A549 (cell line): ENCODE measurements around the gene CBFA2T3. TPM values are rescaled to one million over a fixed set of nuclear protein-coding genes. Genes with fewer than 3 reads are reported as not detected.
"Not testable (repeated sequence)": the region's sequence is repeated elsewhere in the genome, so short reads cannot be mapped to it uniquely, and the experiment has no call there.

Source experiments
- ATAC-seq, 2 experiments: fragments of 200-7000 bp in 1 of 2; fragments of >200 bp in 1 of 2; cut with Nextera tagmentation in 1 of 2; cut with Tn5 transposase in 1 of 2; 3 replicates each; pipeline versions ENCODE4 v1.8.0 to v1.9.1; 2018 to 2020; ENCODE audit warnings: mild to moderate bottlenecking in 1 of 2, moderate library complexity in 1 of 2
- CTCF ChIA-PET: fragments of 300-600 bp; sonication (Branson Sonifier 250); formaldehyde crosslinking; extraction: SDS; loops from one replicate; lab custom pipeline; 2021; ENCODE audit warnings: antibody characterized with exemption, inconsistent platforms; lab: Yijun Ruan, JAX
- POLR2A ChIA-PET: fragments of 350-600 bp; formaldehyde crosslinking; extraction: SDS; loops from one replicate; lab custom pipeline; 2021; ENCODE audit warnings: antibody characterized with exemption, inconsistent platforms; lab: Yijun Ruan, JAX
- DNase-seq, 2 experiments: peaks; one replicate each; pipeline versions ENCODE4 v3.0.0 to v3.0.0-alpha.2; 2011 to 2016; ENCODE audit warnings: low read depth in 1 of 2, low spot score in 1 of 2
- FAIRE-seq: peaks from 2 replicates; lab custom pipeline; 2011; peaks lifted over from hg19 to GRCh38; lab: Jason Lieb, UNC
- H3K27ac ChIP-seq, 2 experiments: fragments of >200 bp; sonication (Bioruptor Twin); formaldehyde crosslinking; 3 replicates each; pipeline ENCODE4 v1.5.1; 2016 to 2017
- H3K4me1 ChIP-seq: fragments of >200 bp; sonication (Bioruptor Twin); formaldehyde crosslinking; 3 replicates; pipeline ENCODE4 v1.6.1; 2016
- H3K4me2 ChIP-seq: fragments of >200 bp; sonication (Bioruptor Twin); formaldehyde crosslinking; 3 replicates; pipeline ENCODE4 v1.6.1; 2016
- H3K4me3 ChIP-seq: fragments of >200 bp; sonication (Bioruptor Twin); formaldehyde crosslinking; 3 replicates; pipeline ENCODE4 v1.5.1; 2016
- H3K9me3 ChIP-seq: fragments of >200 bp; sonication (Bioruptor Twin); formaldehyde crosslinking; 3 replicates; pipeline ENCODE4 v1.6.1; 2016
- BHLHE40 ChIP-seq: IDR thresholded peaks from 2 replicates; pipeline ENCODE4 v1.6.1; 2012; ENCODE audit warnings: low read depth, low read length, inconsistent platforms
- CBX2 ChIP-seq: fragments of 200-600 bp; sonication (generic); IDR thresholded peaks from 2 replicates; pipeline ENCODE4 v1.6.1; 2016; ENCODE audit warnings: low read depth, mild to moderate bottlenecking, borderline replicate concordance
- CEBPB ChIP-seq, 2 experiments: fragments of >200 bp in 1 of 2; sonication (Bioruptor Twin) in 1 of 2; formaldehyde crosslinking in 1 of 2; IDR thresholded peaks; 2 replicates each; pipeline ENCODE4 v1.6.1; 2012 to 2016
- CHD4 ChIP-seq: fragments of 200-600 bp; sonication (generic); IDR thresholded peaks from 2 replicates; pipeline ENCODE4 v1.6.1; 2016; ENCODE audit warnings: antibody characterized with exemption, mild to moderate bottlenecking, borderline replicate concordance
- EHF ChIP-seq: fragments of 250-450 bp; sonication (Bioruptor Pico); IDR thresholded peaks from 2 replicates; pipeline ENCODE4 v1.5.0; 2020; ENCODE audit warnings: mild to moderate bottlenecking
- EHMT2 ChIP-seq: fragments of 200-600 bp; sonication (generic); IDR thresholded peaks from 2 replicates; pipeline ENCODE4 v1.6.1; 2016; ENCODE audit warnings: antibody characterized with exemption, low read depth, mild to moderate bottlenecking, moderate library complexity
- FOSB ChIP-seq: fragments of 250-450 bp; sonication (Bioruptor Pico); IDR thresholded peaks from 2 replicates; pipeline ENCODE4 v1.5.0; 2020; ENCODE audit warnings: mild to moderate bottlenecking, moderate library complexity
- FOSL2 ChIP-seq, 2 experiments: fragments of 450-650 bp in 1 of 2; fragments of >200 bp in 1 of 2; sonication (Bioruptor Twin) in 1 of 2; formaldehyde crosslinking; IDR thresholded peaks; 2 replicates each; pipeline versions ENCODE4 v1.5.0 to v1.6.1; 2016 to 2020; ENCODE audit warnings: mild to moderate bottlenecking in 1 of 2, moderate library complexity in 1 of 2
- GATA3 ChIP-seq: IDR thresholded peaks from 2 replicates; pipeline ENCODE4 v1.6.1; 2012; ENCODE audit warnings: borderline replicate concordance
- HOXB5 ChIP-seq: fragments of 250-450 bp; sonication (Bioruptor Pico); IDR thresholded peaks from 2 replicates; pipeline ENCODE4 v1.5.0; 2020; ENCODE audit warnings: mild to moderate bottlenecking, moderate library complexity
- JUN ChIP-seq, 2 experiments: fragments of >200 bp; sonication (Bioruptor Twin); formaldehyde crosslinking; IDR thresholded peaks; 2 replicates in 1 of 2; 3 replicates in 1 of 2; pipeline ENCODE4 v1.6.1; 2016 to 2017
- JUNB ChIP-seq: fragments of >200 bp; sonication (Bioruptor Twin); formaldehyde crosslinking; IDR thresholded peaks from 2 replicates; pipeline ENCODE4 v1.6.1; 2016
- MAFK ChIP-seq: fragments of 450-650 bp; IDR thresholded peaks from 2 replicates; pipeline ENCODE4 v1.6.1; 2014; ENCODE audit not compliant: partially characterized antibody
- MYC ChIP-seq: IDR thresholded peaks from 2 replicates; pipeline ENCODE4 v1.6.1; 2012; ENCODE audit warnings: mild to moderate bottlenecking, inconsistent platforms, low read length, improper control_type of control experiment, borderline replicate concordance
- NPAS2 ChIP-seq: fragments of 250-450 bp; sonication (Bioruptor Pico); IDR thresholded peaks from 2 replicates; pipeline ENCODE4 v1.8.0; 2022; ENCODE audit warnings: mild to moderate bottlenecking, moderate library complexity, borderline replicate concordance
- NR3C1 ChIP-seq: fragments of >200 bp; sonication (Bioruptor Twin); formaldehyde crosslinking; IDR thresholded peaks from 3 replicates; pipeline ENCODE4 v1.6.1; 2017
- PHF8 ChIP-seq: fragments of 200-600 bp; sonication (generic); IDR thresholded peaks from 2 replicates; pipeline ENCODE4 v1.6.1; 2016; ENCODE audit warnings: low read depth, mild to moderate bottlenecking, antibody characterized with exemption, moderate library complexity, borderline replicate concordance
- POLR2A ChIP-seq: IDR thresholded peaks from 2 replicates; pipeline ENCODE4 v1.6.1; 2012; ENCODE audit warnings: mild to moderate bottlenecking, low read length
- POLR2AphosphoS2 ChIP-seq: conservative IDR thresholded peaks from 2 replicates; pipeline ENCODE4 v1.6.1; 2012; ENCODE audit warnings: low read length, improper control_type of control experiment, inconsistent platforms
- RFX5 ChIP-seq: fragments of 450-650 bp; IDR thresholded peaks from 2 replicates; pipeline ENCODE4 v1.7.1; 2014; ENCODE audit warnings: antibody characterized with exemption, mild to moderate bottlenecking, moderate library complexity
- RNF2 ChIP-seq: fragments of 200-600 bp; sonication (generic); IDR thresholded peaks from 2 replicates; pipeline ENCODE4 v1.6.1; 2016; ENCODE audit warnings: low read depth, mild to moderate bottlenecking, antibody characterized with exemption, moderate library complexity, borderline replicate concordance
- SMC3 ChIP-seq: fragments of >200 bp; sonication (Bioruptor Twin); formaldehyde crosslinking; IDR thresholded peaks from 3 replicates; pipeline ENCODE4 v1.6.1; 2018; ENCODE audit warnings: inconsistent platforms
- SREBF2 ChIP-seq: fragments of 450-650 bp; IDR thresholded peaks from 2 replicates; pipeline ENCODE4 v1.6.1; 2014; ENCODE audit warnings: mild to moderate bottlenecking, moderate library complexity
- TFCP2L1 ChIP-seq: fragments of 250-450 bp; sonication (Bioruptor Pico); IDR thresholded peaks from 2 replicates; pipeline ENCODE4 v1.5.0; 2021; ENCODE audit warnings: mild to moderate bottlenecking
- ZC3H11A ChIP-seq: fragments of 450-650 bp; IDR thresholded peaks from 2 replicates; pipeline ENCODE4 v1.6.1; 2014; ENCODE audit warnings: antibody characterized with exemption, mild to moderate bottlenecking
- ZFP36 ChIP-seq: fragments of 450-650 bp; IDR thresholded peaks from 2 replicates; pipeline ENCODE4 v1.6.1; 2014; ENCODE audit warnings: borderline replicate concordance; ENCODE audit not compliant: partially characterized antibody
- WGBS: methylation state at CpG from one replicate; pipeline ENCODE4 v1.1.6; 2017; ENCODE audit errors: missing lambda C conversion rate; 5-methylcytosine and 5-hydroxymethylcytosine counted together
- polyA plus RNA-seq, 4 experiments: library from polyadenylated mRNA; depleted of rRNA in 3 of 4; stranded (reverse); fragments of >200 nt; fragmentation: RNase III in 1 of 4; extraction: RNeasy Plus Mini Kit Qiagen cat#74134 plus additional on column Dnase treatment in 1 of 4; gene quantifications; 2 replicates in 3 of 4; 3 replicates in 1 of 4; pipeline ENCODE4 v1.2.3, GENCODE V29; 2011 to 2017
- TF ChIP-seq, protein P1 (sequence below): IDR thresholded peaks from 2 replicates; pipeline ENCODE4 v1.6.1; 2012
- TF ChIP-seq, protein P2 (sequence below): IDR thresholded peaks from 2 replicates; pipeline ENCODE4 v1.6.1; 2012
- TF ChIP-seq, protein P3 (sequence below): fragments of >200 bp; sonication (Bioruptor Twin); formaldehyde crosslinking; IDR thresholded peaks from 3 replicates; pipeline ENCODE4 v1.5.1; 2016
- TF ChIP-seq, protein P4 (sequence below): fragments of >200 bp; sonication (Bioruptor Twin); formaldehyde crosslinking; IDR thresholded peaks from 2 replicates; pipeline ENCODE4 v1.6.1; 2016
- TF ChIP-seq, protein P5 (sequence below): fragments of 250-450 bp; sonication (Bioruptor Pico); IDR thresholded peaks from 2 replicates; pipeline ENCODE4 v1.5.0; 2020; ENCODE audit warnings: low read depth, mild to moderate bottlenecking, moderate library complexity
- TF ChIP-seq, protein P6 (sequence below): fragments of 250-450 bp; sonication (Bioruptor Pico); IDR thresholded peaks from 2 replicates; pipeline ENCODE4 v1.5.0; 2021; ENCODE audit warnings: mild to moderate bottlenecking, moderate library complexity, borderline replicate concordance

Gene CBFA2T3
- polyA plus RNA-seq, 2 of the 4 experiments (the other 2 are of a cell fraction), result 0.08 TPM; not detected in 1

DNA sequence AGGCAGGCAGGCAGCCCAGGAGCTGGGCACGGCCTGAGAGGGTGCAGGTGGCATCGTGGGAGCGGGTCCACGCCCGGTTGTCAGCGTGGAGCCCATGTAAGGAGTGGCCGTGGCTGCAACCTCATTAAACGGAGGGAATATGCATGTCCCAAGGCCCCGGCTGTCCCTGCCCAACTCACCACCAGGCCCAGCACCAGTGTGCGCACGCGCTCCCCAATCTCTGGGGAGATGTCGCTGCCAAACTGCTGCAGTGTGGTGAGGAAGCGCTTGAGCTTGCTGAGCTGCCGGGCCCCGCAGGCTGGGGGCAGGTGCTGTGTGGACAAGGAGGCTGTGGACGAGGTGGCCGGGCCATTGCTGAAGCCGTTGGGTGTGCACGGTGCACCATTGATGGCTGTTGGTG is 84.9 kb downstream of the CBFA2T3 start:
- no peak for FAIRE-seq
- TF ChIP-seq BHLHE40 (no peak), EHF (CRISPR knock-in tag) (no peak), CBX2 (no peak), EHMT2 (no peak), FOSB (CRISPR knock-in tag) (no peak), JUNB (no peak), RFX5 (no peak), SMC3 (no peak), PHF8 (no peak), ZFP36 (no peak), RNF2 (no peak), POLR2AphosphoS2 (no peak), SREBF2 (no peak)
- TF ChIP-seq, protein P1, sequence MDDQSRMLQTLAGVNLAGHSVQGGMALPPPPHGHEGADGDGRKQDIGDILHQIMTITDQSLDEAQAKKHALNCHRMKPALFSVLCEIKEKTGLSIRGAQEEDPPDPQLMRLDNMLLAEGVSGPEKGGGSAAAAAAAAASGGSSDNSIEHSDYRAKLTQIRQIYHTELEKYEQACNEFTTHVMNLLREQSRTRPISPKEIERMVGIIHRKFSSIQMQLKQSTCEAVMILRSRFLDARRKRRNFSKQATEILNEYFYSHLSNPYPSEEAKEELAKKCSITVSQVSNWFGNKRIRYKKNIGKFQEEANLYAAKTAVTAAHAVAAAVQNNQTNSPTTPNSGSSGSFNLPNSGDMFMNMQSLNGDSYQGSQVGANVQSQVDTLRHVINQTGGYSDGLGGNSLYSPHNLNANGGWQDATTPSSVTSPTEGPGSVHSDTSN, result no peak
- TF ChIP-seq, protein P2, sequence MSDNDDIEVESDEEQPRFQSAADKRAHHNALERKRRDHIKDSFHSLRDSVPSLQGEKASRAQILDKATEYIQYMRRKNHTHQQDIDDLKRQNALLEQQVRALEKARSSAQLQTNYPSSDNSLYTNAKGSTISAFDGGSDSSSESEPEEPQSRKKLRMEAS, result no peak
- TF ChIP-seq, protein P3, sequence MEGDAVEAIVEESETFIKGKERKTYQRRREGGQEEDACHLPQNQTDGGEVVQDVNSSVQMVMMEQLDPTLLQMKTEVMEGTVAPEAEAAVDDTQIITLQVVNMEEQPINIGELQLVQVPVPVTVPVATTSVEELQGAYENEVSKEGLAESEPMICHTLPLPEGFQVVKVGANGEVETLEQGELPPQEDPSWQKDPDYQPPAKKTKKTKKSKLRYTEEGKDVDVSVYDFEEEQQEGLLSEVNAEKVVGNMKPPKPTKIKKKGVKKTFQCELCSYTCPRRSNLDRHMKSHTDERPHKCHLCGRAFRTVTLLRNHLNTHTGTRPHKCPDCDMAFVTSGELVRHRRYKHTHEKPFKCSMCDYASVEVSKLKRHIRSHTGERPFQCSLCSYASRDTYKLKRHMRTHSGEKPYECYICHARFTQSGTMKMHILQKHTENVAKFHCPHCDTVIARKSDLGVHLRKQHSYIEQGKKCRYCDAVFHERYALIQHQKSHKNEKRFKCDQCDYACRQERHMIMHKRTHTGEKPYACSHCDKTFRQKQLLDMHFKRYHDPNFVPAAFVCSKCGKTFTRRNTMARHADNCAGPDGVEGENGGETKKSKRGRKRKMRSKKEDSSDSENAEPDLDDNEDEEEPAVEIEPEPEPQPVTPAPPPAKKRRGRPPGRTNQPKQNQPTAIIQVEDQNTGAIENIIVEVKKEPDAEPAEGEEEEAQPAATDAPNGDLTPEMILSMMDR, result no peak

DNA sequence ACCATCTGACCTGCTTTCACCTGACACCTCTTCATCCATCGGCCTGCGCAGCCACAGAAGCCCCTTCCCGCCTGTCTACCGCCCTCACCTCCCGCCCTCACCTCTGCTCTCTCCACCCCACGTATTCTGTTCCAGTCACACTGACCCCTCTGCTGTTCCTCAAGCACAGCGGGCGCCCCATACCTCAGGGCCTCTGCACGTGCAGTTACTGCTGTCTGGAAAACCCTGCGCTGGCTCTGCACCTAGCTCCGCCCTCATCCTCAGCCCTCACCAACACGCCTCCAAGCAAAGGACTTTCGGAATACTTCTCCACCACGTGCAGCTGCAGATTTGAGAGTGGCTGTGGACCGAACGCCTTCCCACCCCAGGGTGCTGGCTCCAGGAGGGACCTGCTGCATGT is 85.9 kb downstream of the CBFA2T3 start:
- H3K9me3 ChIP-seq, result no peaks in the 10 kb centered on the region
- TF ChIP-seq GATA3, result no peak
- no peak for TF ChIP-seq POLR2A
- TF ChIP-seq NPAS2 (CRISPR knock-in tag), result no peak
- TF ChIP-seq, protein P4, sequence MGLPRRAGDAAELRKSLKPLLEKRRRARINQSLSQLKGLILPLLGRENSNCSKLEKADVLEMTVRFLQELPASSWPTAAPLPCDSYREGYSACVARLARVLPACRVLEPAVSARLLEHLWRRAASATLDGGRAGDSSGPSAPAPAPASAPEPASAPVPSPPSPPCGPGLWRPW, result no peak
- TF ChIP-seq, protein P5, sequence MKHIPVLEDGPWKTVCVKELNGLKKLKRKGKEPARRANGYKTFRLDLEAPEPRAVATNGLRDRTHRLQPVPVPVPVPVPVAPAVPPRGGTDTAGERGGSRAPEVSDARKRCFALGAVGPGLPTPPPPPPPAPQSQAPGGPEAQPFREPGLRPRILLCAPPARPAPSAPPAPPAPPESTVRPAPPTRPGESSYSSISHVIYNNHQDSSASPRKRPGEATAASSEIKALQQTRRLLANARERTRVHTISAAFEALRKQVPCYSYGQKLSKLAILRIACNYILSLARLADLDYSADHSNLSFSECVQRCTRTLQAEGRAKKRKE (CRISPR knock-in tag), result no peak
- TF ChIP-seq HOXB5 (CRISPR knock-in tag), result no peak
- TF ChIP-seq ZC3H11A, result no peak
- TF ChIP-seq JUN (IDR thresholded peaks at IDR 0.05), result no peak
- no peak for TF ChIP-seq CHD4
- TF ChIP-seq TFCP2L1 (CRISPR knock-in tag), result no peak
- no peak for TF ChIP-seq FOSL2 (IDR thresholded peaks at IDR 0.05)
- no peak for TF ChIP-seq FOSL2 (CRISPR knock-in tag; IDR thresholded peaks at IDR 0.05)
- TF ChIP-seq, protein P6, sequence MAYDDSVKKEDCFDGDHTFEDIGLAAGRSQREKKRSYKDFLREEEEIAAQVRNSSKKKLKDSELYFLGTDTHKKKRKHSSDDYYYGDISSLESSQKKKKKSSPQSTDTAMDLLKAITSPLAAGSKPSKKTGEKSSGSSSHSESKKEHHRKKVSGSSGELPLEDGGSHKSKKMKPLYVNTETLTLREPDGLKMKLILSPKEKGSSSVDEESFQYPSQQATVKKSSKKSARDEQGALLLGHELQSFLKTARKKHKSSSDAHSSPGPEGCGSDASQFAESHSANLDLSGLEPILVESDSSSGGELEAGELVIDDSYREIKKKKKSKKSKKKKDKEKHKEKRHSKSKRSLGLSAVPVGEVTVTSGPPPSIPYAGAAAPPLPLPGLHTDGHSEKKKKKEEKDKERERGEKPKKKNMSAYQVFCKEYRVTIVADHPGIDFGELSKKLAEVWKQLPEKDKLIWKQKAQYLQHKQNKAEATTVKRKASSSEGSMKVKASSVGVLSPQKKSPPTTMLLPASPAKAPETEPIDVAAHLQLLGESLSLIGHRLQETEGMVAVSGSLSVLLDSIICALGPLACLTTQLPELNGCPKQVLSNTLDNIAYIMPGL (CRISPR knock-in tag), result no peak
- TF ChIP-seq MAFK, result no peak
- TF ChIP-seq NR3C1, result no peak
- TF ChIP-seq CEBPB (IDR thresholded peaks at IDR 0.05), result no peak
- no peak for TF ChIP-seq MYC
- ChIA-PET POLR2A (no interaction called here), CTCF (interaction anchor here (0.7 to 1.5 kb wide), 3 partner anchors 17 to 32 kb away, joined by 3 read pairs; no protein-coding TSS in a partner anchor)
- 79% methylated on average over 13 of the region's 16 CpGs for WGBS
- no peak overlapping the region for H3K4me3 ChIP-seq
- no peak for FAIRE-seq
- no peak for DNase-seq
- ATAC-seq, result peak in 1 of 2 experiments; percentile 23; a peak in 3 of 6 replicates
- no peak overlapping the region for H3K27ac ChIP-seq
- no peak overlapping the region for H3K4me2 ChIP-seq
- peaks cover 3% of the 10 kb centered on the region; the same call in 2 of the 3 replicates for H3K4me1 ChIP-seq

More for the DNA sequence above, 84.9 kb downstream of the CBFA2T3 start:
- DNase-seq, result no peak
- Histone ChIP-seq H3K9me3 (no peaks in the 10 kb centered on the region), H3K4me2 (no peak overlapping the region), H3K4me3 (no peak overlapping the region), H3K27ac (no peak overlapping the region), H3K4me1 (peaks cover 3% of the 10 kb centered on the region; the same call in 2 of the 3 replicates)
- 85% methylated on average over 17 of the region's 20 CpGs for WGBS
- CTCF ChIA-PET, result interaction anchor here (0.7 to 1.2 kb wide), 2 partner anchors 15 to 33 kb away, joined by 3 to 4 read pairs; no protein-coding TSS in a partner anchor
- no peak for ATAC-seq
- POLR2A ChIA-PET, result no interaction called here

DNA sequence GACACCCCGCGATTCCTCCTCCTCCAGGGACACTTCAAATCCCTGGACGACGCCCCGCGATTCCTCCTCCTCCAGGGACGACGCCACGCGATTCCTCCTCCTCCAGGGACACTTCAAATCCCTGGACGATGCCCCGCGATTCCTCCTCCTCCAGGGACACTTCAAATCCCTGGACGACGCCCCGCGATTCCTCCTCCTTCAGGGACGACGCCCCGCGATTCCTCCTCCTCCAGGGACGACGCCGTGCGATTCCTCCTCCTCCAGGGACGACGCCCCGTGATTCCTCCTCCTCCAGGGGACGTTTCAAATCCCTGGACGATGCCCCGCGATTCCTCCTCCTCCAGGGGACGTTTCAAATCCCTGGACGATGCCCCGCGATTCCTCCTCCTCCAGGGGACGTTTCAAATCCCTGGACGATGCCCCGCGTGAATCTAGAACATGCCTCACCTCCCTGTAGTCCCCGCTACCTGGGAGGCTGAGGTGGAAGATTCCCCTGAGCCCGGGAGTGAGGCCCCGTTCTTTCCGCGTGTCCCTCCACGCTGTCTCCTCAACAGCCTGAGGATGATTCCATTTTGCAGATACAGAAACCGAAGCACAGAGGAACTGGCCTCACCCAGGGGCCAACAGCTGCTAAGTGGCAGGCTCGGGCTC is 87.2 kb downstream of the CBFA2T3 start:
- 75% methylated on average over 48 of the region's 48 CpGs for WGBS
- H3K4me1 ChIP-seq, DNase-seq, ATAC-seq, H3K9me3 ChIP-seq, H3K4me2 ChIP-seq, H3K27ac ChIP-seq, H3K4me3 ChIP-seq, POLR2A ChIA-PET, FAIRE-seq: not testable (repeated sequence)
- CTCF ChIA-PET, result interaction anchor here (0.7 to 1.5 kb wide), 3 partner anchors 18 to 28 kb away, joined by 3 read pairs; no protein-coding TSS in a partner anchor
